ENCODE measurements around the gene CRTC2.

The CRTC2 gene

DNA sequence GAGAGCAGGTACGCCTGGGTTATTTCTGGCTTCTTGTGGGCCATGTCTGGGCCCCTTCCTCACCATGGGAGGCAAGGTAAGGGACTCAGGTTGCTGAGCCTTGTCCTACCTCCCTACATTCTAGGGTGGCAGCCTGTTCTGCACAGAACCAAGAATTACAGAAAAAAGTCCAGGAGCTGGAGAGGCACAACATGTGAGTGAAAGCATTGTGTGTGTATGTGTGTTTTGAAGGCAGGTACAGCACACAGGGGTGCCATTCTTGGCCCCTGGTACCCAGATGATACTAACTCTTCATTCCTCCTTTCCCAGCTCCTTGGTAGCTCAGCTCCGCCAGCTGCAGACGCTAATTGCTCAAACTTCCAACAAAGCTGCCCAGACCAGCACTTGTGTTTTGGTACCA is 14.7 kb upstream of the CRTC2 start:
- DNase-seq (ENCODE audit: low read depth): no peak

DNA sequence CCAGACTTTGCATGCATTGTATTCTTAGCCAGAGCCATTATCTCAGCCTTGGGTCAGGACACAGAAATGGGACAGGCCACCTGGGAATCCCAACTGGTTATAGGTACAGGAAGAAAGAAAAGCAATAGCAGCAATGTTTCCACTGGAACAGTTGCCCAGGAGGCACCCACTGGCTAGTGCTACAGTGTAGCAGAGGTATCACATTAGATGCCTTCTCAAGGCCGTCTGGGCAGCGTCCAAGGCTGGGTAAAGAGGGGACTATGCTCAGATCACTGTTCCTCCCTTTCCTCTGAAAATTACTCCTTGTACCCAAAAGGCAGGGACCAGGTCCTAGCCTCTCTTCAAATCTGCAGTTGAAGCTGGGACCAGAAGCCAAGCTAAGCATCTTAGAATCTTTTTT is 11.9 kb upstream of the CRTC2 start:
- DNase-seq (ENCODE audit: low read depth): no peak

DNA sequence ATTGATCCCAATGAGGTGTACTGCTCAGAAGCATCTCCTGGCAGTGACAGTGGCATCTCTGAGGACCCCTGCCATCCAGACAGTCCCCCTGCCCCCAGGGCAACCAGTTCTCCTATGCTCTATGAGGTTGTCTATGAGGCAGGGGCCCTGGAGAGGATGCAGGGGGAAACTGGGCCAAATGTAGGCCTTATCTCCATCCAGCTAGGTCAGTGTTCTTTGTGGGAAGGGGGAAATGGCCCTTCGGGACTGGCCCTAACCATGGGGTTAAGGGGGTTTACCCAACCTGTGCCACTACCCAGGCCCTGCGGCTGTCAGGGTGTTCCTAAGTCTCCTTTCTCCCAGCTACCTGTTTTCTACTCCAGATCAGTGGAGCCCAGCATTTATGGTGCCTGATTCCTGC is 10.6 kb upstream of the CRTC2 start:
- no peak for DNase-seq (ENCODE audit: low read depth)

DNA sequence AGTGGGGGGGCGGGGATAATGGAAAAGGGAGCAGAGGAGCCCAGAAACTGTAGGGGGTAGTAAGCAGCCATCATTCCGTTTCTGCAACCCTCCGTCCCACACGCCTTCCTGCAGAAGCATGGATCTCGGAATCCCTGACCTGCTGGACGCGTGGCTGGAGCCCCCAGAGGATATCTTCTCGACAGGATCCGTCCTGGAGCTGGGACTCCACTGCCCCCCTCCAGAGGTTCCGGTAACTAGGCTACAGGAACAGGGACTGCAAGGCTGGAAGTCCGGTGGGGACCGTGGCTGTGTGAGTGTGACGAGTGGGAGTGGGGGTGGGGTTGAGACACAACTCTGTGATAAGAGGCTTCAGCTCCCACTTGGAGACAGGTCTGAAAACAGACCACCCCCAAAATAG is 10.0 kb upstream of the CRTC2 start:
- DNase-seq (ENCODE audit: low read depth): no peak

DNA sequence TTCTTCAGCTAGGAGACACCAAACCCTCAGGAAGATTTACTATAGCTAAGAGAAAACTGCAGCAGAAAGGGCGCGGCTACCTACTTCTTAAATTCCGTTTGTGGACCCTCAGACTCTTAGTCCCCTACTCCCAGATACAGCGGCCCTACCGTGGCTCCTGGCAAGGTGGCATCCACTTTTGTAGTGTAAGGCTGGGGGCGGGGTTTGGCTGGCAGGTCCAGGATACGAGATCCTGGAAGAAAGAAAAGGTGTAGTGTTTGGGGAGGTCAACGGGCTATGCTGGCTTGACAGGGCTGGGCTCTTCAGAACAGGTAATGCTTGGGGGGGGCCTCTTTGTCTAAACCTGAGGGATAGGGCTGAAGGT is 9.6 kb upstream of the CRTC2 start:
- no peak for DNase-seq (ENCODE audit: low read depth)

DNA sequence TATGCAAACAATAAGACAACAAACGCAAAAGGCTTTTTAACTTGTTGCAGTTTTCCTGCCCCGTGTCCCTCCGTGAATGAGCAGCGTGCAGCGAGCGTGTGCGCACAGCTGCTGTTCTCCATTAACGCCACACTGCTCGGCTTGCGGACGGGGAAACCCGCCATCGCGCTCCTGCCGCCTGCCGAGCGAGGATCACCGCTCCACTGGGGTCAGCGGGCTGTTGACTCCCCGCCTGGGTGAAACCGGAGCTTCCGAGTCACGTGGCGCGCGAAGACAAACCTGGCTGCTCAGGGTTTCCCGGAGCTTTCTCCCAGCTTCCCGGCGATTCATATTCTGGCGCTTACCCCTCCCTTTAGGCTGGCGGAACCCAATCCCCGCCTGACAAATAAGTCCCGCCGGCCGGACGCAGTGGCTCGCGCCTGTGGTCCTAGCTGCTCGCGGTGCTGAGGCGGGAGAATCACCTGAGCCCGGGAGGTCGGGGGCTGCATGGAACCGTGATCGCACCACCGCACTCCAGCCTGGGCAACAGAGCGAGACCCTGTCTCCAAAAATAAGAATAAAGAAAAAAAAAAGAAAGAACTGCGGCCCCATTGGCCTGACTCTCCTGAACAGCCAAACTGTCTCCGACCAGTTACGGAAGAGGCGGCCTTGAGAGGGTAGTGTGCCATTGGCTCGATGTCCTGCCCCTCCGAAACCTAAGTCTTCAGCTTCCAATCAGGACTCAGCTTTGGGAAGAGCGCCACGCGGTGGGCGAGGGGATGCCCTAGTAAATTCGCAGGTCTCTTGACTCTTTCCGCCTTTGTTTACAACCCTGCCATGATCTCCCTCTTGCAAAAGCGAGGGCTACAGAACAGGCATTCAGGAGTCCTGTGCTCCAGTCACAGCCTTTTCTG is 8.9 kb upstream of the CRTC2 start, which contains the start of gene CREB3L4:
TSS of gene CREB3L4 (plus strand) at position 796 of the 893 bp plus-strand sequence. CDS start 624 bp downstream, outside the sequence.
- DNase-seq (ENCODE audit: low read depth): peak; percentile 92

DNA sequence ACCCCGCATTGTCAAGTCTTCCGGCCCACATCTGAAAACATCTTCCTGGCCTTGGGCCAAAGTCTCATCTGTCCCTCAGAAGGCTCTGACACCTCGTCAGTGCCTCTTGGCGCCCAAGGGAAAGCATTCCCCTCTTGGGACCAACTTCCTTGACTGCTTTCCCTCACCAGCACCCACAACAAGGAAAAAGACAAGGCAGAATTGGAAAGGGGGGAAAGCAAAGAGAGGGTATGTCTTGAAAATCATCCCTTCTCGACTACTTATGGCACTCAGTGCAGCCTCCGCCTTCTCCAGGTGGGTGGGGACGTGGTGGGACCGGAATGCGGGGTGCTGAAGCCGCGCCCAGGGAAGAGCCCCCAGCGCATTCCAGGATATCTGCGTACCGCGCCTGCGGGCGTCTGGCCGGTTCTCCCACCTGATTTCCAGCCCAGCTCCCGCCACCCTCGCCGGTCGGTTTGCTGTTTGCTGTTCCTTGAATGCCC is 5.5 kb upstream of the CRTC2 start:
- no peak for DNase-seq (ENCODE audit: low read depth)

DNA sequence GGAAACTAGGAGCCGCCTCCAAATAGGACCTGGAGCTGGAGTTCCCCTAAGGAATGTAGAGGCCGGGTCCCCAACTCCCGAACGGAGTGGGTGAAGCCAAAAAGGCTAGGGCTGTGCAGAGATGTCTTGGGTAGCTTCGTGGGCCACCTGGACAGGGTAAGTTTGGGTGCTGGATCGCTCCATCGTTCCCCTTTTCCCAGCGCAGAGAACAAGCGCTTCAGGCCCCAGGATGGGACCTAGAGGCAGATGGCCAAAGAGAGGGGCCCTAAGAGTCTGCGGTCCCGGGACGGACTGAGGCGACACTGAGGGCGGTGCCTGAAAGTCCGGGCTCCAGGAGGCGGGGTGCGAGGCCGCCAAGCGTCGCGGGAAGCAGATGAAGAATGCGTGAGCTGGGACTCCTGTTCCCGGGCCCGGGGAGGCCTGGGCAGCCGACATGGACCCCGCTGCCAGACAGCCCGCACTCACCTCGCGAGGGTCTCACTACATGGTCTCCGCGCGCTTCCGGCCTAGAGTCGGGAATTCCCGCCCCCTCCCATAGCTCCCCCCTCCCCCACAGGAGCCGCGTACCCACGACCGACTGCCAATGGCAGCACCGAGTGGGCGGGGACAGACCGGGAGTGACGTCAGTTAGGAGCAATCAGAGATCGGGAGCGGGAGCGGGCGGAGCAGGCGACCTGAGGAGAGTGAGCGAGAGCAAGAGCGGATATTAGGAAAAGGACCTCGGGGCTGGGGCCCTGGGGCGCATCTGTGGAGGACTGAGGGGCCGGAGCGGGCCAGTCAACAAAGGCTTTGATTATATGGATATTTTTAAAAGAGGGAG is 4.8 kb upstream of the CRTC2 start, which contains the start of gene SLC39A1:
TSS of gene SLC39A1 (minus strand) at position 508 of the 820 bp plus-strand sequence. CDS start 822 bp downstream, outside the sequence.
- peak; percentile 95 for DNase-seq (ENCODE audit: low read depth)

DNA sequence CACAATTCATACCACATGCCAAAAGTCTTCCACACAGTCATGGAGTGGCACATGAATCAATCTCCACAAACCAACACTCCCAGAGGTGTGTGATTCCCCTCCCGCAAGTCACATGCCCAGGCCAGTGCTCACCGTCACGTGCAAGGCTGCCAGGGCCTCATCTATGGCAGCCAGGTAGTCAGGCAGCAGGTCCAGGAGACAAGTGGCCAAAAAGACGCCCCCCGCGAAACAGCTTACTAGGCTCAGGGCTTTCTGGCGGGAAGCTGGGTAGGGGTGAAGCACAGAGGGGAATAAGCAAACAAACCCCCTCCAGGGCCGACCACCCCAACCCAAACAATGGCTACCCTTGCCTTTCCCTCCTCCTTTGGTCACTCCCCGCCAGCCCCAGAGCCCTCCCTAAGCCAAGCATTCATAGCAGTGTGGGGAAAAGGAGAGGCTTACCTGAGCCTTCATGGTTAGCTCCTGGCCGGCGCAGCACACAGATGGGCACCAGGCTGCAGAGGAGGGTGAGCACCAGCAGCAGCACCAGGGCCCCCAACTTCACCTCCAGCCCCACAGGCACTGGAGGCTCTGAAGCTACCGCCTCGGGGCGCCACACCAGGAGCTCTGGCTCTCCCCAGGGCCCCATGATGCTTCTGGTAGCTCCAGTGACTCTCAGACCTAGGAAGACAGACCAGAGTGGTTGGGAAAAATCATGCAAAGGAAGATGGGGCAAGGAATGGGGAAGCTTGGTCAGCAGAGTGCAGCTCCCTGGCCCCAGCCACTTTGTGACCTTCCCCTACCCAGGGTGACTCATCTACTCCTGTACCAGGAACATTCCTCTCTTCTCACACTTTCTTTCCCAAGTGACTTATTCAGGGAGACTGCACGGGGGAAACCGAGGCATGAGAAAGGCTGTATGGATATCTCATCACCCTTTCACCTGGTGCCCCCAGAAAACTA is 3.9 kb upstream of the CRTC2 start:
- no peak for DNase-seq (ENCODE audit: low read depth)

DNA sequence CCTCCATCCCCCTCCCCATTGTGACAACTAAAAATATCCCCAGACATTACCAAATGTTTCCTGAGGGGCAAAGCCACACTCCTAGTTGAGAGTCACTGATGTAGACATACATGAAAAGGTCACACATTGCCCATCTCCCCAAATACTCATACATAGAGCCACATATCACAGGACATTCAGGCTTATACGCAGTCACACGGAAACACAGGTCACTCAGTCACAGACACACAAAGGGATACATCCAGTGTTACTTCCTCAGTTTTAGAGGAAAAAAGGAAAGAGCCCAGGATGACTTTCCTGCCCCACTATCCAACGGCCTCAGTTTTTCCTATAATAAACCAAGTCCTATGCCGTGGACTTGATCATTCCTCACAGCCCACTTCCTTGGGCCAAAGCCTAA is 3.0 kb upstream of the CRTC2 start:
- DNase-seq (ENCODE audit: low read depth): no peak

DNA sequence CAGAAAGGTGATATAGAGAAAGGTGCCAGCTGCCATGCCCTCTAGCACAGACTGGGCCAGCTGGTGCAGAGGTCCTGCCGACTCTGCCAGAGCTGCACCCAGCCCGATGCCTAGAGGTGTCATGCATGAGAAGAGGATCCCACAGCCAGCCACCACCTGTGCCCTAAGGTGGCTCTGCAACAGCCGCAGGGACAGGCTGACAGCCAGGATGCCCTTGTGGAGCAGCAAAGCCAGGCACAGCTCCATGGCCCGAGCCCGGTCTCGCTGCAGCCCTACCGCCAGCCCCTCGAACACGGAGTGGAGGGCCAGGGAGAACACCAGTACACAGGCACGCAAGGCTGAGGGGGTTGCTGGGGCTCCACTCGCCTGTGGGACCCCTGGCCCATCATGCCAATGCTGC is 1.8 kb upstream of the CRTC2 start:
- no peak for DNase-seq (ENCODE audit: low read depth)

DNA sequence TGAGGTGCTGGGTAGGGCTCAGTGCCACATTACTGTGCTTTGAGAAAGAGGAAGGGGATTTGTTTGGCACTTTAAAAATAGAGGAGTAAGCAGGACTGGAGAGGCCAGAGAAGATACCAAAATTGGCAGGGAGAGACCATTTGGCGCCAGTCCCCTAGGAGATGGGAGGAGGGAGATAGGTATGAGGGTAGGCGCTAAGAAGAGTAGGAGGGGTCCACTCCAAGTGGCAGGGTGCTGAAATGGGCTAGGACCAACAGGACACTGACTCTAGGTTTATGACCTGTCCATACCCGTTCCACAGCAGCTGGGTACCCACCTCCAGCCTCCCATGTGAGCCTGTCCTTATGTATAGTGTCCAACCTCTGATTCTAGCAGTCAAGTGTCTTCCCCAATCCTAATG is 1.0 kb upstream of the CRTC2 start:
- DNase-seq (ENCODE audit: low read depth): no peak

DNA sequence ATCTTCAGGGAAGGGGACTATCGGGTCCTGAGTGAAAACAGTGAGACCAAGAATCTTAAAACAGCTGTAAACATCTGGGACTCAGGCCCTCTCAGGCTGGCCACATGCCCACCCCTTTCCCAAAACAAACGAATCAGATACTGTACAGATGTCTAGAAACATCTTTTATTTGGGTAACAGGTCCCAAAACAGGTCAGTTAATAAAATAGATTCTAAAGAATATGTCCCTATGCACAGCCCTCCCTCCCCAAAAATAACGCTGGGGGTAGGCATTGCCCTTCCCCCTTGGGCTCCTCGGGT is 499 bp upstream of the CRTC2 start:
- no peak for DNase-seq (ENCODE audit: low read depth)

DNA sequence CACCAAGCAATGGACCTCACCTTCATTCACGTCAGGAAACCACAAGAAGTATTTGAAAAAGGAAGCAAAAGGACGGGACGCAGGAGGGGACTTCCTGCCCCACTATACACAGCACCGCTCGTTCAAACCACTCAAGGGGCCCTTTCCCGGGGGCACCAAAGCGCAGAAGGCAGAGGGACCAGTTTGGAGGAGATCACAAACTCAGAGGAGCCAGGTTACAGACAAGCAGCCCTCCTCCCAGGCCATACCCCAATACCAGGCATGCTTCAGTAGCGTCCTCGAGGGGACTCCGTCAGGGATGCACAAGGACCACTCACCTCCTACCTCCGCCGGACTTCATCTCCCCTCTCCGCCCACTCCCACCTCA is 685 bp downstream of the CRTC2 start:
- DNase-seq (ENCODE audit: low read depth): no peak

DNA sequence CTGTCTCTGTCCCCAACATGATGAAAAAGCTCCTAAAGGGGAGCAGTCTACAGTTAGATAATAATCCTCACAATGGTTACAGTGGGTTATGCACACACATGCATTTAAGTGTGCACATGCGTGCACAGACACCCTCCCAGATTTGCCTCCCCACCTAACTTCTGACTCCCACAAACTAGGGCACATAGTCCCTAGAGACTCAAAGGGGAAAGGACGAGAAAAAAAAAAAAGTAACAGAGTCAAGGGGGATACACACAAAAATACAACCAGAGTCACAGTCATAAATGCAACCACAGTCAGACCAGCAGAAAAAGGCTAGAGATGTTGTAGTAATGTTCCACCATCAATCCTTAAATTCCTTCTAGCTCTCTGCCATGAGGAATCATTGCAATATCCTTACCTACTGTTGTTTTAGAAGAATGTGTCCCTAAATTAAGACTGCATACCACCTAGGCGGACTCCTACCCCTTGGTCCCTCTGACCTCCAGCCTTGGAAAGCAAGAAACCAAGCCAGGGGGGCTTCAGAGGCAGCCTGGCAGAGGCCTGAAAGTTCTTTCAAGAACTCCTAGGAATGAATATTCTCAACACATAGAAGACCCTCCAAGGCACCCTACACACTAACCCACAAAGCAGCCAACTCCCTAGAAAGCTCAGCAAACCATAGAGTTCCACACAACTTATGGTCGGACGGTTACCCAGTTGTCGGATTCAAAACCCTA is 1.3 kb downstream of the CRTC2 start:
- no peak for DNase-seq (ENCODE audit: low read depth)

DNA sequence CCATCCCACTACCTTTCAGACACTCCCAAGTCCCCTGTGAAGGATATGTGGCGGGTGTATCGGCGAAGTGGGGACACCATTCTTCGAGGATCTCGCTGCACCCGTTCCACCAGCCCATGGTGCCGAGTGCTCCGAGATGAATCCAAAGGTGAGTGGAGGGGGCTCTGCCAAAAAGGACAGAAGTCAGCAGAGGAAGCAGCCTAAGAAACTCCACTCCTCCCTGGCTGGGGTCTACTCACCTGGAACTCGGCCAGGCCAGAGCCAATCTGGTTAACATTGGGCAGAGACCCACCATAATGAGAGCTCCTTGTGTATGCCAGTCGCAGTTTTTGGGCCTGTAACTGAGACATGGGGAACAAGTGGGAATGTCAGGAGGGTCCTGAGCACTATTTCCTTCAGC is 3.6 kb downstream of the CRTC2 start:
- no peak for DNase-seq (ENCODE audit: low read depth)

DNA sequence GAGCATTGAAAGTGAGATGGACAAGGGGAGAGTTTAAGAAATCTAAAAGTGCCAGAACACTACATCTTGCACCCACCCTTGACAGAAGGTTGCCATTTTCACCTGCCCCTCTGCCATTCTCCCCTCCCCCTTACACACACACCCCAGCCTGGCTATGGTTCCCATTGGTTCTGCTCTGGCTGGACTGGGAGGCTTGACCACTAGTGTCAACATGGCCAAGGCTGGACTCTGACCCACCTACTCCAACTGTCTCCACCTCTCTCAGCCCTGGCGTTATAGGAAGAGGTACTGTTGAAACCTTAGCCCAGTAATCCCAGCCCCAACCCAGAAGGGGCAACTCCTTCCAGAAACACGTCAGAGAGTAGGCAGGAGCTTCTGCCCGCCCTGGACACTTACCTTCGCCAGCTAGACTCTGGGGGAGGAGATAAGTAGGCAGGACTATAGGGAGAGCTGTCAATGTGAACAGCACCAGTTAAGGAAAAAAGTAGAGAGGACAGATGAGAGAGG is 4.5 kb downstream of the CRTC2 start:
- DNase-seq (ENCODE audit: low read depth): no peak

DNA sequence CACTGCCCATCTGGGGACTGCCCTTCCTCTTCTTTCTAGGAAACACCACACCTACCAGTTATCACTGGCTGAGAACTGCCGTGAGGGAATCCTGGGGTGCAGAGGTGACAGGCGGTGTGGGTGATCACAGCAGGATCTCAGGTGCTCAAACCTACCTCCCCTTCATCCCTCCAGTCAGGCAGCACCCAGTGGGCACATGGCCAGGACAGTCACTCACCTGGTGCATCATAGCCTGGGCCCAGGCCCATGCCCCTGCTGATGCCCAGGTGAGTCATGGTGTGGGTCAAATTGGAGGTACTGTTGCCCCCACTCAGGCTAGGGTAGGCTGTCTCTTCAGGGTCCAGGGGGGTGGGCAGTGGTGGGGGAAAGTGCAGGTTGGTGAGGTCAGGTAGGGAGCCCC is 6.6 kb downstream of the CRTC2 start:
- DNase-seq (ENCODE audit: low read depth): no peak

DNA sequence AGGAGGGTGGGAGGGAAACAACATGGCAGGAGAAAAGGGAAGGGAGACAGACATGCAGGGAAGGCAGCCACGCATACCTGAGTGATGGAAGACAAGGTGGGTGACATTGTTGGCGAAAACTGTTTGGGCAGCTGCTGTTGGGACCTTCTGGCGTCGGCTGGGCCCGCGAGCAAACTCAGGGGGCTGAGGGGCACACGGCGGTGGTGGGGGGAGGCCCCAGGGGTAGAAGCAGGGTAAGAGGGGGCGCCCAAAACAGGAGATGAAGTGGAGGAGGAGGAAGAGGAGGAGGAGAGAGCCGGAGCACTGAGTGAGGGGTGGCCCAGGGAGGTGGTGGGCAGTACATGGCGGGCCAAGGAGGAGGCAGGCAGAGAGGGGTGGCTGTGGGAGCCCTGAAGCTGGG is 7.2 kb downstream of the CRTC2 start:
- DNase-seq (ENCODE audit: low read depth): no peak

DNA sequence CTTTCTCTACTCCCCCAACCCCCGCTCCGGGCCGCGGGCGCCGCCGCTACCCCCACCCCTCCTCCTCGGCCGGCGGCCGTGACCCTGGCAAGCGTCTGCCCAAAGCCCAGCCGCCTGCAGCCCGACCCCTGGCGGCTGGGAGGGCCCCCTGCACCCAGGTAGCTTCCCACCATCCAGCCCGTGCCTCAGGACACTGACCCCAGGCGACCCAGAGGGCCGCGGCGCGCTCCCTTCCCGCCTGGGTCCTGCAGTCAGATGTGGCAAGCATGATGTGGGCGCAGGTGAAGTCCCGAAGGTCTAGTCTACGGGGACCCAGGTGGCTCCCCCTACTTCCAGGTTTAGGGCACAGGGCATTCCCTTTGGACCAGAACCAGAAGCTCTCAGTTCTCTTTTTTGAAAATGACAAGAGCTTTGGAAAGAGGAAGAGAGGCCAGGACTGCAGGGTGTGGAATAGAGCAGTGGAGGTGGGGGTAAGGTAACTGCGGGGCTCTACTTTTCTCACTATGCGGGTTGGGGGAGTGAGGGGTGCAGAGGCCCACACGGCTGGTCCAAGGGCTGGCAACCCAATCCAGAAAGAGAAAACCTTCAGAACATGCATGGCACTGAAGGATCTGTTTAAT is 11.7 kb downstream of the CRTC2 start, which contains the start of gene DENND4B:
TSS of gene DENND4B (minus strand) at position 97 of the 620 bp plus-strand sequence. CDS start 2,344 bp downstream, outside the sequence.
- no peak for DNase-seq (ENCODE audit: low read depth)
